GM12891 (cell line): ENCODE data around the gene CTNNA1.

ENCODE experiments used
- PAX5 ChIP-seq: IDR thresholded peaks from 2 replicates; pipeline ENCODE4 v1.6.1; 2011; ENCODE audit warnings: low read length, moderate library complexity, mild to moderate bottlenecking; ENCODE audit not compliant: insufficient read depth, severe bottlenecking
- POLR2A ChIP-seq: IDR thresholded peaks from 2 replicates; pipeline ENCODE4 v1.6.1; 2011; ENCODE audit warnings: low read depth, low read length, control low read depth
- POLR2AphosphoS5 ChIP-seq: IDR thresholded peaks from 2 replicates; pipeline ENCODE4 v1.6.1; 2011; ENCODE audit warnings: low read depth, low read length, control low read depth
- POU2F2 ChIP-seq: IDR thresholded peaks from 2 replicates; pipeline ENCODE4 v1.6.1; 2011; ENCODE audit warnings: low read depth, mild to moderate bottlenecking, control low read depth, low read length, moderate library complexity
- SPI1 ChIP-seq: IDR thresholded peaks from 2 replicates; pipeline ENCODE4 v1.6.1; 2011; ENCODE audit warnings: low read depth, low read length, control low read depth
- TAF1 ChIP-seq: IDR thresholded peaks from 2 replicates; pipeline ENCODE4 v1.6.1; 2011; ENCODE audit warnings: low read depth, low read length, control low read depth

DNA sequence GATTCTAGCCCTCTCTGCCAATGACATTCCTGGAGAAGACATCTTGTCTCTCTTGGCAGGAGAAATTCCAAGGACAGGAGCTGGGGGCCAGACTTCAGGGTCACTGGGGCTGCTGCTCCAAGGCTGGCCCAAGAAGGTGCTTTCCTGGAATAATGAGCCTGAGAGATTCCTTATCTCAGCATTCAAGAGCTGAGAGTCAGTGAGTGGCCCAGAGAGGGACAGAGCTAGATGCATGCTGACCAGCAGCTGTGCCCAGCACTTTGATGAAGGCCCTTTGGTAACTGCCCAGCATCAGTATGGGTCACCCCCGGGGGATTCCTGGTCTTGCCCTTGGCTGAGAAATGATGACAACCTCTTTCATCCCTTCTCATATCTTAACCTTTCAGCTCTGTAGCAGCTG lies 47.7 kb upstream of the CTNNA1 start:
- no peak for TF ChIP-seq TAF1
- TF ChIP-seq POLR2A, result no peak
- TF ChIP-seq POLR2AphosphoS5, result no peak
- TF ChIP-seq POU2F2, result no peak
- TF ChIP-seq SPI1, result no peak
- TF ChIP-seq PAX5, result no peak
